Suprapubic skin (tissue), 4 donors: ENCODE measurements around the gene ADAMTS19.

ENCODE experiments used
- CTCF ChIP-seq, 2 donors: fragments of 200-600 bp in 1 of 2; fragments of 450-650 bp in 1 of 2; sonication (generic) in 1 of 2; IDR thresholded peaks; one replicate each; pipeline ENCODE4 v1.5.1; 2016 to 2019; ENCODE audit warnings: antibody characterized with exemption in 2 of 2, mild to moderate bottlenecking in 1 of 2, moderate library complexity in 1 of 2
- EP300 ChIP-seq: sonication (generic); formaldehyde crosslinking; IDR thresholded peaks from one replicate; pipeline ENCODE4 v1.6.1; 2017; ENCODE audit warnings: antibody characterized with exemption
- POLR2A ChIP-seq, 2 donors: fragments of 450-650 bp; IDR thresholded peaks; one replicate each; pipeline ENCODE4 v1.6.1; 2017; ENCODE audit warnings: antibody characterized with exemption in 2 of 2, mild to moderate bottlenecking in 2 of 2, moderate library complexity in 2 of 2
- POLR2AphosphoS5 ChIP-seq, 3 donors: sonication (generic); formaldehyde crosslinking; IDR thresholded peaks; one replicate each; pipeline ENCODE4 v1.6.1; 2017; ENCODE audit warnings: antibody characterized with exemption in 3 of 3

- TF ChIP-seq CTCF (IDR thresholded peaks at IDR 0.05) (no peak), POLR2A (IDR thresholded peaks at IDR 0.05) (no peak), POLR2AphosphoS5 (IDR thresholded peaks at IDR 0.05) (no peak), EP300 (no peak)
These were observed 236.5 kb downstream of the ADAMTS19 start for GRCh38 chr5:129696636-129697035.
